Measurements from ENCODE around the gene HLTF. TPM values are rescaled to one million over a fixed set of nuclear protein-coding genes. Genes with fewer than 3 reads are reported as not detected.

Gene HLTF
- total and polyA plus RNA-seq, 2 of the 13 experiments (the other 11 are each of a cell fraction or from before 2014, with no cell fraction given) = 12.0 to 22.9 TPM

GRCh38 chr3:149086232-149086988 is at the start of gene HLTF (continued):
- TF ChIP-seq IRF9 (CRISPR knock-in tag; IDR thresholded peaks at IDR 0.05; ENCODE audit: borderline replicate concordance) (peak; percentile 76; the same call in 1 of the 2 replicates), ZNF264 (CRISPR knock-in tag; IDR thresholded peaks at IDR 0.05) (peak; percentile 78; the same call in 1 of the 2 replicates), HNF1A (IDR thresholded peaks at IDR 0.05; ENCODE audit: low read depth) (no peak), HNF1A (CRISPR knock-in tag; IDR thresholded peaks at IDR 0.05; ENCODE audit: borderline replicate concordance) (no peak), THAP9 (CRISPR knock-in tag; IDR thresholded peaks at IDR 0.05; ENCODE audit: borderline replicate concordance) (peak; percentile 62; the same call in 1 of the 2 replicates), MXD1 (CRISPR knock-in tag; IDR thresholded peaks at IDR 0.05) (peak; percentile 68; the same call in 1 of the 2 replicates), ZNF660 (CRISPR knock-in tag; IDR thresholded peaks at IDR 0.05; ENCODE audit: borderline replicate concordance, low read depth) (0 out of 2 replicates have a peak, but pooled peaks have one; percentile 45), PRMT3 (CRISPR knock-in tag; IDR thresholded peaks at IDR 0.05; ENCODE audit: borderline replicate concordance, low read depth) (peak; percentile 91; the same call in 1 of the 2 replicates), ZNF761 (CRISPR knock-in tag; conservative IDR thresholded peaks at IDR 0.05) (no peak), MYPOP (CRISPR knock-in tag; IDR thresholded peaks at IDR 0.05) (peak; percentile 83; the same call in 1 of the 2 replicates), ZNF235 (CRISPR knock-in tag; IDR thresholded peaks at IDR 0.05; ENCODE audit: borderline replicate concordance) (peak; percentile 79; the same call in 1 of the 2 replicates), ARNTL (CRISPR knock-in tag; IDR thresholded peaks at IDR 0.05) (peak; percentile 66), ZNF574 (CRISPR knock-in tag; IDR thresholded peaks at IDR 0.05) (peak; percentile 70; the same call in 1 of the 2 replicates), MED1 (CRISPR knock-in tag; IDR thresholded peaks at IDR 0.05) (peak; percentile 69)
